GM13977 (cell line): ENCODE measurements around the gene KRT3.

Source experiments
- DNase-seq: peaks from one replicate; pipeline ENCODE4 v3.0.0; 2012; ENCODE audit warnings: low spot score
- in situ Hi-C: fragments of 300-500 bp; cut with MboI; formaldehyde crosslinking; loops from one replicate; pipeline ENCODE4 v1.12.0; 2022; ENCODE audit warnings: low sequenced_read_pairs, low pct_unique_long_range_greater_than_20kb, mixed read lengths, inconsistent platforms; ENCODE audit not compliant: unreplicated experiment
- TF ChIP-seq, protein P1 (sequence below): IDR thresholded peaks from 2 replicates; pipeline ENCODE4 v1.5.1; 2012; ENCODE audit warnings: mild to moderate bottlenecking, control low read depth; ENCODE audit not compliant: insufficient read depth; ENCODE audit errors: extremely low read depth, missing control alignments

Gene KRT3

DNA sequence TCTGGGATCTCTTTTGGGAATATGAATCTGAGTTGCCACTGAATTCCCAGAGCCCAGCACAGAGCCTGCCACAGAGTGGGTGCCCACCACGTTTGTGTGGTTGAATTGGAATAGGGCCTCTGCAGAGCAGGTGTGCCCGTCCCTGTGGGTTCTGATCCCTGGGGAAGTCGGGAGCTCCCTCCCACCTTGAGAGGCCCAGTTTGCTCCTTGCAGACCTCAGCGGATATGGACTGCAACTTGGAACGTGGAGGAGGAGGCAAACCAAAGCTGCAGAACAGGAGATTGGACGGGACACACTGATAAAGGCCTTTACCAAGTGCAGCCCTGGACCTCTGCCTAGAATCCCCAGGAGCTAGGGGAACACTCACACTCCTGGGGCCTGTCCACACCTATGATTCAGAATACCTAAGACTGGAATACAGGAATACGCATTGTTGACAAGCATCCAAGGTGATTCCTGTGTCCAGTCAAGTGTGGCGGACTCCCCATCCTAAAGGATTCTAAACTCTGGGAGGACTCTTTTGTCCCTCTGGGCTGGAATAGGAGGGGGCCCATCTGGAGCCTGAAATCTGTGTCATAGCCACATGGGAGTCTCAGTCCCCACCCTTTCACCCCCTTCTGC is 21.2 kb downstream of the KRT3 start:
- TF ChIP-seq, protein P1, sequence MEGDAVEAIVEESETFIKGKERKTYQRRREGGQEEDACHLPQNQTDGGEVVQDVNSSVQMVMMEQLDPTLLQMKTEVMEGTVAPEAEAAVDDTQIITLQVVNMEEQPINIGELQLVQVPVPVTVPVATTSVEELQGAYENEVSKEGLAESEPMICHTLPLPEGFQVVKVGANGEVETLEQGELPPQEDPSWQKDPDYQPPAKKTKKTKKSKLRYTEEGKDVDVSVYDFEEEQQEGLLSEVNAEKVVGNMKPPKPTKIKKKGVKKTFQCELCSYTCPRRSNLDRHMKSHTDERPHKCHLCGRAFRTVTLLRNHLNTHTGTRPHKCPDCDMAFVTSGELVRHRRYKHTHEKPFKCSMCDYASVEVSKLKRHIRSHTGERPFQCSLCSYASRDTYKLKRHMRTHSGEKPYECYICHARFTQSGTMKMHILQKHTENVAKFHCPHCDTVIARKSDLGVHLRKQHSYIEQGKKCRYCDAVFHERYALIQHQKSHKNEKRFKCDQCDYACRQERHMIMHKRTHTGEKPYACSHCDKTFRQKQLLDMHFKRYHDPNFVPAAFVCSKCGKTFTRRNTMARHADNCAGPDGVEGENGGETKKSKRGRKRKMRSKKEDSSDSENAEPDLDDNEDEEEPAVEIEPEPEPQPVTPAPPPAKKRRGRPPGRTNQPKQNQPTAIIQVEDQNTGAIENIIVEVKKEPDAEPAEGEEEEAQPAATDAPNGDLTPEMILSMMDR: no peak
- in situ Hi-C loops: no loop called here
- no peak for DNase-seq

GRCh38 chr12:52772772-52773171 is 23.1 kb downstream of the KRT3 start:
- no peak for DNase-seq
- in situ Hi-C loops: no loop called here
- TF ChIP-seq, protein P1: no peak

GRCh38 chr12:52772188-52772587 is 23.7 kb downstream of the KRT3 start:
- TF ChIP-seq, protein P1: no peak
- in situ Hi-C loops: no loop called here
- DNase-seq: no peak

DNA sequence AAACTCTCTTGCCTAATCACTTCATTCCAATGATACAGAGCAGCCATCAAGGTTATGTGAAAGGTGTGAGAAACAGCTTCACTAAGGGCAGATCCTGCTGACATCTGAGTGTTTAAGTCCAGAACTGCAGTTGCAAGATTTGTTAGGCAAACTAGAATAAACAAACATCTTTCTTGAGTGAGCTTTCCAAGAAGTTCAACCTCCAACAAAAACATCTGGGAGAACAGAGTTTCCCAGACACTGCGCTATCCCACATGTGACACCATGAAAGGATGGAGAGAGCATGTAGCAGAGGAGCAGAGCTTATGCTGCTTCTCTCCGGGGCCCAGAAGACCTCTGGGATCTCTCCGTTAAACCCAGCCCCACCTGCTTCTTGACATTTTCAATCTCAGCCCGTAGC is 24.4 kb downstream of the KRT3 start:
- no peak for DNase-seq
- TF ChIP-seq, protein P1: no peak
- in situ Hi-C loops: no loop called here

DNA sequence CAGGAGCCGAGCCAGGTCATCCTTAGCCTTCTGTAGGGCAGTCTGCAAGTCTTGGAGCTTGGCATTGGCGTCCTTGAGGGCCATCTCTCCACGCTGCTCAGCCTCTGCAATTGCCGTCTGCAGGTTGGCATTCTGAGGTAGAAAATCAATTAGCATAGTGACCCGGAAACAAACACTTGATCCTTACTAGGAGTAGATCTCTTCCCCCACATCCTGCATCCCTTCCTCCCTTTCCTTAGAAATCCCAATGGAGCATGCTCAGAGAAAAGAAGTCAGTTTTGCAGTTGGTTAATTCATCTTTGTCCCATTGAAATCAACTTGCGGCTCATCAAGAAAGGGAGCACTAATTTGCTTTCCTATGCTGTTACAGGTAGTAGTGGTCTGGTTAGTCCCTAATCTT is 24.8 kb downstream of the KRT3 start:
- in situ Hi-C loops: no loop called here
- TF ChIP-seq, protein P1: no peak
- no peak for DNase-seq

GRCh38 chr12:52769946-52770345 is 26.0 kb downstream of the KRT3 start:
- TF ChIP-seq, protein P1: no peak
- in situ Hi-C loops: no loop called here
- DNase-seq: no peak
